Dermis blood vessel endothelial cell (primary cell): ENCODE data around the gene ZNHIT1. TPM values are rescaled to one million over a fixed set of nuclear protein-coding genes. Genes with fewer than 3 reads are reported as not detected.
"Not testable (repeated sequence)": the region's sequence is repeated elsewhere in the genome, so short reads cannot be mapped to it uniquely, and the experiment has no call there.

Experiments
- DNase-seq: peaks from one replicate; pipeline ENCODE4 v3.0.0; 2010
- total RNA-seq: library from RNA; depleted of rRNA; stranded (reverse); fragments of >200 nt; gene quantifications from 2 replicates; pipeline ENCODE4 v1.2.3, GENCODE V29; 2014

ZNHIT1 gene
- total RNA-seq, 1 donor from 2014 or later: 122 TPM

GRCh38 chr7:101189109-101189508 is 28.9 kb upstream of the ZNHIT1 start:
- no peak for DNase-seq

DNA sequence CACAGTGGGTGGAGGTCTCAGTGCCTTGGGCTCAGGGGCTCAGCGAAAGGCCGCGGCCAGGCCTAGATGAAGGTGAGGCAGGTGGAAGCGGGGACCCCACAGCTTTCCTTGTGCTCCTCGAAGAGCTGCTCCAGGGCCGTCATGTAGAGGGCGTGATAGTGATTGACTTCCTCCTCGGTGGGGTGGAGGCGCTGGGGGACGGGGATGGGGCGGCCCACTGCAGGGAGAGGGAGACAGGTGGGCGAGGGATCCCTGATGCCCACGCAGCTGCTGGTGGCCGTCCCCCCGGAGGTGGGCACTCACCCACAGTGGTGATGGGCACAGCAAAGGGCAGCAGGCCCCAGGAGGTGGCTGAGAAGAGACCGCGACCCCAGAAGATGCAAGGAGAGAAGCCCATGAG is 22.1 kb upstream of the ZNHIT1 start:
- DNase-seq: no peak

GRCh38 chr7:101197991-101198390 is 20.0 kb upstream of the ZNHIT1 start:
- no peak for DNase-seq

DNA sequence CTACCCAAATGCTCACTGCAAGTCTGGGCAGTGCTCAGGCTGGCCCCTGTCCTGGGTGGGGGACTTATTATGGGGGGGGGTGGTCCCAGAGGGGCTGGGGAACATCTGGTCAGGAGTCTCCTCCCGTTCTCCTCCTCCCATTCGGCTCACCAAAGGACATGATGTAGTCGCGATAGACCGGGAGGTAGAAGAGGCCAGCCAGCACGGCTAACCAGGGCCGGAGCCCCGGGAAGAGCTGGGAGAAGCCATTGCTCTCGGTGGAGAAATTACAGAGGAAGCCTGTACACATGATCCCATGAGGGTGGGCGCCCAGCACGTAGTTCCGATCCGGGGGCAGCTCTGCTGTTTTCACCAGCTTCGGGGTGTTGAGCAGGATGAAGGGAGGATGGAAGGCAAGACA is 19.5 kb upstream of the ZNHIT1 start:
- no peak for DNase-seq

DNA sequence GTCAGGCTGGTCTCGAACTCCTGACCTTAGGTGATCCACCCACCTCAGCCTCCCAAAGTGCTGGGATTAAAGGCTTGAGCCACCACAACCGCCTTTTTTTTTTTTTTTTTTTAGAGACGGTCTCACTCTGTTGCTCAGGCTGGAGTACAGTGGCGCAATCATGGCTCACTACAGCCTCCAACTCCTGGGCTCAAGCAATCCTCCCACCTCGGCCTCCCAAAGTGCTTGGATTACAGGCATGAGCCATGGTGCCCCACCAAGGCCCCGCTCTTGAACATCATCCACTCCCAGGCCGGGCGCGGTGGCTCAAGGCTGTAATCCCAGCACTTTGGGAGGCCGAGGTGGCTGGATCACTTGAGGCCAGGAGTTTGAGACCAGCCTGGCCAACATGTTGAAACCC is 18.4 kb upstream of the ZNHIT1 start:
- not testable (repeated sequence) for DNase-seq

GRCh38 chr7:101200504-101200861 is 17.5 kb upstream of the ZNHIT1 start:
- DNase-seq: no peak

GRCh38 chr7:101200862-101201599 is 16.9 kb upstream of the ZNHIT1 start, which contains the start of gene MOGAT3:
MOGAT3 (minus strand) TSS chr7:101201036; CDS start chr7:101200854, 182 bp downstream.
- DNase-seq: no peak

DNA sequence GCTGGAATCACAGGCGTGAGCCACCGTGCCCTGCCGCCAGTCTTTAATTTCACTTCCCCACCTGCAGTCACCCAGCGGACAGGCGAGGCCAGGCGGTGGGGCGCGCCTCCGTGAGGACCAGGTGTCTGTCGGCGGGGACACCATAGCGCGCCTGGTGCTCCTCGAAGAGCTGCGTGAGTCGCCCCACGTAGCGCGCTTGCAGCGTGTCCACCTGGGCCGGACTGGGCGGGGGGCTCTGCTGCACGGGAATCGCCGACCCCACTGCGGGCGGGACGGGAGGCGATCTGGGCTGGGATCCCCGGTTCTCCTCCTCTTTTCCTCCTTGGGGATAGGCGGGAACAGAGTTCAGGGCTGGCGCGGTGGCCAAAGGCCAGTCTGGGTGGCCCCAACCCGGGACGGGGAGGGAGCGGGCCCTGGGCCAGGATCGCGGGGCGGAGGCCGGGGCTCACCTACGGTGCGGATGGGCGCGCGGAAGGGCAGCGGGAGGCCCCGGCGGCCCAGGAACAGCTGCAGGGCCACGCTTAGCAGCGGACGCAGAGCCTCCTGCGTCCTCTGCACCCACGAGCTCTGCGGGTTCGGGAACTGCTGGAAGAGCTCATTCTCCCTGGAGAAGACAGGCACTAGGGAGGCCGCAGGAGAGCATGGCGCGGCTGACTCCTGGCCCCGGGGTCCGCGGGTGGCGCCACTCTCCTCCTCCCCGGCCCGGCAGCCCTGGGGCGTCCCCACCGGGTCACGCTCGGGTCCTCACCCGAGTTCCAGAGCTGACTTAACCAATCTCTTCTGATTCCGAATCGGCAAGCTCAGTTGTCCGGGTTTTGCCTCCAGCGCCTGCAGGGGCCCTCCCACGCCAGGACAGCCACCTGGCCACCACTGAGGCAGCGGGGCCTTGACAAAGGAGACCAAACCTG is 16.0 kb upstream of the ZNHIT1 start:
- no peak for DNase-seq

DNA sequence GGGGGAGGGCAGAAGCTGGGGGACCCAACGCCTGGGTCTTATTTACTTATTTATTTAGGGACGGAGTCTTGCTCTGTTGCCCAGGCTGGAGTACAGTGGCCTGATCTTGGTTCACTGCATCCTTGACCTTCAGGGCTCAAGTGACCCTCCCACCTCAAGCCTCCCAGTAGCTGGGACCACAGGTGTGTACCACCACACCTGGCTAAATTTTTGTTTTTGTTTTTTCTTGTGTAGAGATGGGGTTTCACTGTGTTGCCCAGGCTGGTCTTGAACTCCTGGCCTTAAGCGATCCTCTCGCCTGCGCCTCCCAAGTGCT is 15.4 kb upstream of the ZNHIT1 start:
- no peak for DNase-seq

GRCh38 chr7:101203740-101204738 is 13.9 kb upstream of the ZNHIT1 start:
- not testable (repeated sequence) for DNase-seq

- DNase-seq: no peak
Observed at GRCh38 chr7:101205901-101206664, 11.9 kb upstream of the ZNHIT1 start.

GRCh38 chr7:101206665-101207042 is 11.3 kb upstream of the ZNHIT1 start:
- no peak for DNase-seq

- DNase-seq: no peak
Observed at GRCh38 chr7:101207459-101207858, 10.5 kb upstream of the ZNHIT1 start.

DNA sequence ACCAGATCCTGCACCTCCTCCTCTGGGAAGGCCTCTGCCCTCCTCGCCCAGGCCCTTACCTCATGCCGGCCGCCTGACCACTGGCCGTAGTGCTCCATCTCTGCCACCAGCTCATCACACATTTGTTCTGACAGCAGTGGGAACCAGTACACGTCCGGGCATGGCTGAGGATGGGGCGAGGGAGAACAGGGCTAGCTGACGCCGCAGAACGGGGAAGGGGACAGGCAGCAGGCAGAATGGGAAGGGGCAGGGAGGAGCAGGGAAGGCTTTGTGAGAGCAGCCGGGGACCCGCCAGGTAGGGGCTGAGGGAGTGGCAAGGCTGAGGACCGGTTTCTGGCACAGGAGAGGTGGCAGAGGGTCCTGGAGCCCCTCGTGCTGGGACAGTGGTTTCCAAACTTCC is 9.2 kb upstream of the ZNHIT1 start:
- DNase-seq: no peak

- no peak for DNase-seq
Observed at GRCh38 chr7:101210143-101210542, 7.8 kb upstream of the ZNHIT1 start.

- DNase-seq: no peak
Observed at GRCh38 chr7:101211501-101211900, 6.5 kb upstream of the ZNHIT1 start.

DNA sequence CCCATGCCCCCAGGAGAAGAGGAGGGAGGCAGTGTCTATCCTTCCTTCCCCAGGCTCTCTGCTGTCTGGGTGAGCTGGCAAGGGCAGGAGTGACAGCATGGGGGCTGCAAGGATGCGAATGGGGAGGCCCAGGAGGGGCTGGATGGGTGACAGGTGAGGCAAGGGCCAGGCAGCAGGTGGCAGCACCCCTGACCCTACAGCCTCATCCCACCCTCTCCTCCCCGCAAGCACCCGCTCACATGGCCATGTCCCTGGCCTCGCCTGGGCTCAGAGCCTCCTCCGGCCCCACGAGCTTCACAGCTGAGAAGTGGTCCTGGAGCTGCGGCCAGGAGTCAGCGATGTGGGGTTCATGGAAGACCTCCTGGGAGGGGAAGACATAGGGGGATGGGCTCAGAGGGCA is 6.0 kb upstream of the ZNHIT1 start:
- no peak for DNase-seq

- DNase-seq: no peak
Observed at GRCh38 chr7:101216001-101216859, 1.7 kb upstream of the ZNHIT1 start.

GRCh38 chr7:101216860-101217387 is 1.0 kb upstream of the ZNHIT1 start:
- peak; percentile 28 for DNase-seq

- no peak for DNase-seq
Observed at GRCh38 chr7:101218236-101219125, 516 bp downstream of the ZNHIT1 start.
